Measurements from ENCODE around the gene TEX22.

Gene TEX22

GRCh38 chr14:105389534-105389933 lies 8.8 kb upstream of the TEX22 start:
- Histone ChIP-seq H2AFZ (ENCODE audit: low read depth, low read length) (no peak overlapping the region), H2BK120ac (ENCODE audit: low read depth, low read length) (no peak overlapping the region), H3K4ac (ENCODE audit: low read depth in 1 of 2, low read length in 2 of 2) (no peak overlapping the region), H3K27ac (ENCODE audit: low read length, poor library complexity, severe bottlenecking) (no peak overlapping the region), H4K91ac (ENCODE audit: low read length) (no peak overlapping the region), H3K14ac (ENCODE audit: low read length in 2 of 2) (no peak overlapping the region), H2BK12ac (ENCODE audit: low read length in 2 of 2) (no peak overlapping the region), H3K27me3 (ENCODE audit: control insufficient read depth in 1 of 2, insufficient read depth in 1 of 2, low read length in 2 of 2) (no peaks in the 10 kb centered on the region), H3K4me3 (ENCODE audit: insufficient read depth in 1 of 2, low read depth in 1 of 2, low read length in 2 of 2) (no peak overlapping the region), H3K18ac (ENCODE audit: low read depth in 1 of 2, low read length in 2 of 2) (no peak overlapping the region), H3K36me3 (ENCODE audit: control insufficient read depth in 1 of 2, insufficient read depth in 2 of 2, low read depth in 1 of 2, low read length in 2 of 2) (peaks cover 34 to 83% of the 10 kb centered on the region in 2 experiments), H3K9me3 (ENCODE audit: control insufficient read depth, low read length) (no peaks in the 10 kb centered on the region), H2BK15ac (ENCODE audit: low read depth, poor library complexity, severe bottlenecking) (no peak overlapping the region), H3K4me1 (ENCODE audit: control insufficient read depth, insufficient read depth, low read depth, low read length) (peaks cover 7% of the 10 kb centered on the region), H4K8ac (ENCODE audit: low read length) (no peak overlapping the region), H2AK5ac (ENCODE audit: low read length, severe bottlenecking) (no peak overlapping the region), H3K4me2 (ENCODE audit: low read length, poor library complexity, severe bottlenecking) (no peak overlapping the region), H3K9ac (ENCODE audit: low read length) (no peak overlapping the region), H3K23ac (ENCODE audit: low read length in 2 of 2) (no peak overlapping the region), H3K79me1 (replicated peaks; ENCODE audit: low read length, poor library complexity, severe bottlenecking) (no peaks in the 10 kb centered on the region), H2BK5ac (ENCODE audit: low read depth, low read length, poor library complexity, severe bottlenecking) (no peak overlapping the region)
- DNase-seq = no peak
- WGBS = 97% methylated on average over 12 of the region's 12 CpGs

GRCh38 chr14:105389976-105390848 lies 8.1 kb upstream of the TEX22 start:
- H3K27ac ChIP-seq (ENCODE audit: low read length, poor library complexity, severe bottlenecking) = no peak overlapping the region
- no peak overlapping the region for H2BK5ac ChIP-seq (ENCODE audit: low read depth, low read length, poor library complexity, severe bottlenecking)
- H3K4me2 ChIP-seq (ENCODE audit: low read length, poor library complexity, severe bottlenecking) = no peak overlapping the region
- H4K91ac ChIP-seq (ENCODE audit: low read length) = no peak overlapping the region
- H3K4me1 ChIP-seq (ENCODE audit: control insufficient read depth, insufficient read depth, low read depth, low read length) = peaks cover 7% of the 10 kb centered on the region
- H3K79me1 ChIP-seq (replicated peaks; ENCODE audit: low read length, poor library complexity, severe bottlenecking) = no peaks in the 10 kb centered on the region
- no peak overlapping the region for H4K8ac ChIP-seq (ENCODE audit: low read length)
- H3K9ac ChIP-seq (ENCODE audit: low read length) = no peak overlapping the region
- no peak overlapping the region for H2AK5ac ChIP-seq (ENCODE audit: low read length, severe bottlenecking)
- no peak overlapping the region for H2BK120ac ChIP-seq (ENCODE audit: low read depth, low read length)
- H3K27me3 ChIP-seq (ENCODE audit: control insufficient read depth in 1 of 2, insufficient read depth in 1 of 2, low read length in 2 of 2) = no peaks in the 10 kb centered on the region
- no peak overlapping the region for H2BK12ac ChIP-seq (ENCODE audit: low read length in 2 of 2)
- H3K23ac ChIP-seq (ENCODE audit: low read length in 2 of 2) = no peak overlapping the region
- WGBS = 93% methylated on average over 27 of the region's 27 CpGs
- no peak for DNase-seq
- H3K14ac ChIP-seq (ENCODE audit: low read length in 2 of 2) = no peak overlapping the region
- peaks cover 32 to 80% of the 10 kb centered on the region in 2 experiments for H3K36me3 ChIP-seq (ENCODE audit: control insufficient read depth in 1 of 2, insufficient read depth in 2 of 2, low read depth in 1 of 2, low read length in 2 of 2)
- no peak overlapping the region for H3K4ac ChIP-seq (ENCODE audit: low read depth in 1 of 2, low read length in 2 of 2)
- no peaks in the 10 kb centered on the region for H3K9me3 ChIP-seq (ENCODE audit: control insufficient read depth, low read length)
- no peak overlapping the region for H2AFZ ChIP-seq (ENCODE audit: low read depth, low read length)
- H3K4me3 ChIP-seq (ENCODE audit: insufficient read depth in 1 of 2, low read depth in 1 of 2, low read length in 2 of 2) = no peak overlapping the region
- no peak overlapping the region for H2BK15ac ChIP-seq (ENCODE audit: low read depth, poor library complexity, severe bottlenecking)
- H3K18ac ChIP-seq (ENCODE audit: low read depth in 1 of 2, low read length in 2 of 2) = no peak overlapping the region

- H4K8ac ChIP-seq (ENCODE audit: low read length) = no peak overlapping the region
- no peak overlapping the region for H2AFZ ChIP-seq (ENCODE audit: low read depth, low read length)
- peaks cover 25 to 80% of the 10 kb centered on the region in 2 experiments for H3K36me3 ChIP-seq (ENCODE audit: control insufficient read depth in 1 of 2, insufficient read depth in 2 of 2, low read depth in 1 of 2, low read length in 2 of 2)
- H2AK5ac ChIP-seq (ENCODE audit: low read length, severe bottlenecking) = no peak overlapping the region
- H3K14ac ChIP-seq (ENCODE audit: low read length in 2 of 2) = no peak overlapping the region
- H3K4me2 ChIP-seq (ENCODE audit: low read length, poor library complexity, severe bottlenecking) = no peak overlapping the region
- peak overlapping the region in 1 of 2 experiments; percentile 35 for H3K4ac ChIP-seq (ENCODE audit: low read depth in 1 of 2, low read length in 2 of 2)
- H3K18ac ChIP-seq (ENCODE audit: low read depth in 1 of 2, low read length in 2 of 2) = no peak overlapping the region
- no peak overlapping the region for H2BK12ac ChIP-seq (ENCODE audit: low read length in 2 of 2)
- H3K27ac ChIP-seq (ENCODE audit: low read length, poor library complexity, severe bottlenecking) = no peak overlapping the region
- no peak overlapping the region for H2BK15ac ChIP-seq (ENCODE audit: low read depth, poor library complexity, severe bottlenecking)
- no peak overlapping the region for H3K4me3 ChIP-seq (ENCODE audit: insufficient read depth in 1 of 2, low read depth in 1 of 2, low read length in 2 of 2)
- H3K4me1 ChIP-seq (ENCODE audit: control insufficient read depth, insufficient read depth, low read depth, low read length) = peaks cover 10% of the 10 kb centered on the region
- no peak overlapping the region for H3K9ac ChIP-seq (ENCODE audit: low read length)
- H3K9me3 ChIP-seq (ENCODE audit: control insufficient read depth, low read length) = no peaks in the 10 kb centered on the region
- no peak overlapping the region for H2BK120ac ChIP-seq (ENCODE audit: low read depth, low read length)
- 90% methylated on average over 22 of the region's 24 CpGs for WGBS
- DNase-seq = no peak
- no peak overlapping the region for H3K23ac ChIP-seq (ENCODE audit: low read length in 2 of 2)
- H3K27me3 ChIP-seq (ENCODE audit: control insufficient read depth in 1 of 2, insufficient read depth in 1 of 2, low read length in 2 of 2) = no peaks in the 10 kb centered on the region
- no peak overlapping the region for H4K91ac ChIP-seq (ENCODE audit: low read length)
- no peaks in the 10 kb centered on the region for H3K79me1 ChIP-seq (replicated peaks; ENCODE audit: low read length, poor library complexity, severe bottlenecking)
- H2BK5ac ChIP-seq (ENCODE audit: low read depth, low read length, poor library complexity, severe bottlenecking) = no peak overlapping the region
Observed at GRCh38 chr14:105390849-105391500, 7.4 kb upstream of the TEX22 start.

- Histone ChIP-seq H4K91ac (ENCODE audit: low read length) (no peak overlapping the region), H3K4me2 (ENCODE audit: low read length, poor library complexity, severe bottlenecking) (no peak overlapping the region), H2BK12ac (ENCODE audit: low read length in 2 of 2) (no peak overlapping the region), H3K36me3 (ENCODE audit: control insufficient read depth in 1 of 2, insufficient read depth in 2 of 2, low read depth in 1 of 2, low read length in 2 of 2) (peaks cover 24 to 76% of the 10 kb centered on the region in 2 experiments), H3K14ac (ENCODE audit: low read length in 2 of 2) (no peak overlapping the region), H3K4me3 (ENCODE audit: insufficient read depth in 1 of 2, low read depth in 1 of 2, low read length in 2 of 2) (no peak overlapping the region), H3K9ac (ENCODE audit: low read length) (no peak overlapping the region), H3K79me1 (replicated peaks; ENCODE audit: low read length, poor library complexity, severe bottlenecking) (no peaks in the 10 kb centered on the region), H2BK5ac (ENCODE audit: low read depth, low read length, poor library complexity, severe bottlenecking) (no peak overlapping the region), H3K9me3 (ENCODE audit: control insufficient read depth, low read length) (no peaks in the 10 kb centered on the region), H2AK5ac (ENCODE audit: low read length, severe bottlenecking) (no peak overlapping the region), H3K4ac (ENCODE audit: low read depth in 1 of 2, low read length in 2 of 2) (no peak overlapping the region), H3K4me1 (ENCODE audit: control insufficient read depth, insufficient read depth, low read depth, low read length) (peaks cover 10% of the 10 kb centered on the region), H3K27ac (ENCODE audit: low read length, poor library complexity, severe bottlenecking) (no peak overlapping the region), H3K27me3 (ENCODE audit: control insufficient read depth in 1 of 2, insufficient read depth in 1 of 2, low read length in 2 of 2) (no peaks in the 10 kb centered on the region), H3K18ac (ENCODE audit: low read depth in 1 of 2, low read length in 2 of 2) (no peak overlapping the region), H4K8ac (ENCODE audit: low read length) (no peak overlapping the region), H2BK15ac (ENCODE audit: low read depth, poor library complexity, severe bottlenecking) (no peak overlapping the region), H2AFZ (ENCODE audit: low read depth, low read length) (no peak overlapping the region), H2BK120ac (ENCODE audit: low read depth, low read length) (no peak overlapping the region), H3K23ac (ENCODE audit: low read length in 2 of 2) (no peak overlapping the region)
- no peak for DNase-seq
- 96% methylated on average over 23 of the region's 23 CpGs for WGBS
Observed at GRCh38 chr14:105391541-105391940, 6.8 kb upstream of the TEX22 start.
